NCI-H1417 (cell line): ENCODE data around the gene MPRIP.

Experiments
- DNase-seq, 3 experiments: peaks; one replicate each; lab custom pipeline; 2025; lab: John Stamatoyannopoulos, UW

MPRIP gene

GRCh38 chr17:17086585-17086984, 44.3 kb downstream of the MPRIP start:
- DNase-seq = no peak

- no peak for DNase-seq
Measured at GRCh38 chr17:17087424-17088015, 45.3 kb downstream of the MPRIP start.

- DNase-seq = no peak
Measured at GRCh38 chr17:17088086-17088485, 45.8 kb downstream of the MPRIP start.

GRCh38 chr17:17088541-17089525, 46.6 kb downstream of the MPRIP start:
- DNase-seq = peak in 2 of 3 experiments; percentile 35 to 75

- no peak for DNase-seq
Measured at GRCh38 chr17:17089796-17090641, 47.8 kb downstream of the MPRIP start.

GRCh38 chr17:17090642-17091103, 48.4 kb downstream of the MPRIP start:
- DNase-seq = no peak

GRCh38 chr17:17091276-17091675, 49.0 kb downstream of the MPRIP start:
- DNase-seq = no peak

- DNase-seq = no peak
Measured at GRCh38 chr17:17091856-17092756, 49.8 kb downstream of the MPRIP start.

- no peak for DNase-seq
Measured at GRCh38 chr17:17093764-17094163, 51.5 kb downstream of the MPRIP start.

- no peak for DNase-seq
Measured at GRCh38 chr17:17096438-17097178, 54.4 kb downstream of the MPRIP start.

- no peak for DNase-seq
Measured at GRCh38 chr17:17097763-17098345, 55.6 kb downstream of the MPRIP start.

- no peak for DNase-seq
Measured at GRCh38 chr17:17098551-17099179, 56.4 kb downstream of the MPRIP start.

- DNase-seq = no peak
Measured at GRCh38 chr17:17102176-17102575, 59.9 kb downstream of the MPRIP start.

GRCh38 chr17:17103160-17103559, 60.9 kb downstream of the MPRIP start:
- DNase-seq = no peak

- DNase-seq = no peak
Measured at GRCh38 chr17:17104036-17104435, 61.8 kb downstream of the MPRIP start.

- DNase-seq = no peak
Measured at GRCh38 chr17:17104494-17104893, 62.2 kb downstream of the MPRIP start.

GRCh38 chr17:17105976-17106375, 63.7 kb downstream of the MPRIP start:
- no peak for DNase-seq

- DNase-seq = no peak
Measured at GRCh38 chr17:17106756-17107155, 64.5 kb downstream of the MPRIP start.

- DNase-seq = no peak
Measured at GRCh38 chr17:17107281-17107680, 65.0 kb downstream of the MPRIP start.
